ENCODE results near the gene INCA1. TPM values are rescaled to one million over a fixed set of nuclear protein-coding genes. Genes with fewer than 3 reads are reported as not detected.

The INCA1 gene
- total and polyA plus RNA-seq, 8 donors: 1.3 to 6.1 (median 1.6) TPM; not detected in 3

DNA sequence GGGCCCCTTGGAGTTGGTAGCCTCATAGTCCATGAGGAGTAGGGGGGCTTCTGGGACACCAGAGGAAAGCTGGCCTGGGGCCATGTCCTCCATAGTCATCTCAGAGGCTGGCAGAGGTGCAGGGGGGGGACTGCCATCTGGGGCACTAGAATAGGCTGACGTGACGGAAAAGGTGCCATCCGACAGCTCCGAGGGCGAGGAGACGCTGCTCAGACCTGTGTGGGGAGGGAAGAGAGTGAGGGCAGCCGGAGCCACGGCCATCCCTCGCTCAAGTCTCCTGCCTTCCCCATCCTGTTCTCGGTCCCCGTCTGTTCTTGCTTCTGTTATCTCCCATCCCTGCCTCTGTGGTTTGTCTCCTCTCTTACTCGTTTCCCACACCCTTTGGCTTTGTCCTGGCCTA, 25.0 kb downstream of the INCA1 start:
- Histone ChIP-seq H3K27me3 (no peaks in the 10 kb centered on the region), H3K36me3 (peaks cover 41 to 85% (median 81%) of the 10 kb centered on the region in 4 donors), H3K27ac (peak overlapping the region in 4 of 5 donors; percentile 8 to 54 (median 22)), H3K4me3 (no peak overlapping the region), H3K9me3 (no peaks in the 10 kb centered on the region), H3K4me1 (peaks cover 20 to 48% (median 22%) of the 10 kb centered on the region in 4 donors)
- TF ChIP-seq POLR2AphosphoS5 (IDR thresholded peaks at IDR 0.05): no peak
- TF ChIP-seq POLR2A (IDR thresholded peaks at IDR 0.05): no peak
- TF ChIP-seq CTCF (IDR thresholded peaks at IDR 0.05): no peak
- TF ChIP-seq EP300 (IDR thresholded peaks at IDR 0.05): no peak
- WGBS, 5 donors: 82 to 93% (median 91%) methylated on average over 11 to 12 of the region's 12 CpGs
- intact Hi-C loops (cut with DNase I; ENCODE audit: low total_unique reads): loop anchor here (10.0 kb wide), 2 partner anchors 68 to 92 kb away; partner anchors contain the start of gene CHRNE
- no peak for DNase-seq

- Histone ChIP-seq H3K9me3 (no peaks in the 10 kb centered on the region), H3K4me3 (no peak overlapping the region), H3K27ac (peak overlapping the region in 4 of 5 donors; percentile 8 to 54 (median 22)), H3K27me3 (no peaks in the 10 kb centered on the region), H3K36me3 (peaks cover 36 to 80% (median 76%) of the 10 kb centered on the region in 4 donors), H3K4me1 (peaks cover 20 to 48% (median 22%) of the 10 kb centered on the region in 4 donors)
- DNase-seq: no peak
- intact Hi-C loops (cut with DNase I; ENCODE audit: low total_unique reads): loop anchor here (10.0 kb wide), 2 partner anchors 67 to 93 kb away; partner anchors contain the start of gene CHRNE
- TF ChIP-seq POLR2A (IDR thresholded peaks at IDR 0.05): no peak
- no peak for TF ChIP-seq EP300 (IDR thresholded peaks at IDR 0.05)
- TF ChIP-seq CTCF (IDR thresholded peaks at IDR 0.05): no peak
- no peak for TF ChIP-seq POLR2AphosphoS5 (IDR thresholded peaks at IDR 0.05)
- 67 to 89% (median 84%) methylated on average over 6 of the region's 6 CpGs for WGBS, 5 donors
These were observed 25.5 kb downstream of the INCA1 start for GRCh38 chr17:4971826-4972225.

DNA sequence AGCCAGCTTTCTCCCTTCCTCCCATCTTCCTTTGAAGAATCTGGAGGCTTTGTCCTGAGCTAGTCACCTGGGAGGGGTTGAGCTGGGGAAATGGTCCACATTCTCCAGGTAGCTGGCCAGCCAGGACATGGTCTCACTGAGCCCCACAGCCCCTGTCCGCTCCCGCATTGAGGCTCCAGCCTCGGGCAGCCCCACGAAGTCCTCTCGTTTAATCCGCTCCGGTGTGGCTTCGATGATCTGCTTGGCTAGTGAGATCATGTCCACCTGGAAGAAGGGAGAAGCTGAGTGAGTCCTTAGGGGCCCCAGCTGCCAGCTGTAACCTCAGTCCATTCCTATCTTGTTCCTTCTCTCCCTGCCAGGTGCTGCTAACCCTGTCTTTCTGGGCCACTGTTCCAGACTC, 27.0 kb downstream of the INCA1 start:
- intact Hi-C loops (cut with DNase I; ENCODE audit: low total_unique reads): loop anchor here (10.0 kb wide), 2 partner anchors 65 to 95 kb away; partner anchors contain the start of gene CHRNE
- no peak overlapping the region for H3K4me3 ChIP-seq
- peaks cover 32 to 64% (median 62%) of the 10 kb centered on the region in 4 donors for H3K36me3 ChIP-seq
- no peak for DNase-seq
- peaks cover 28 to 64% (median 37%) of the 10 kb centered on the region in 4 donors for H3K4me1 ChIP-seq
- 93 to 97% (median 93%) methylated on average over 8 of the region's 8 CpGs for WGBS, 5 donors
- TF ChIP-seq EP300 (IDR thresholded peaks at IDR 0.05): no peak
- no peak for TF ChIP-seq POLR2AphosphoS5 (IDR thresholded peaks at IDR 0.05)
- no peak for TF ChIP-seq CTCF (IDR thresholded peaks at IDR 0.05)
- TF ChIP-seq POLR2A (IDR thresholded peaks at IDR 0.05): no peak
- peak overlapping the region in 4 of 5 donors; percentile 93 to 97 (median 94) for H3K27ac ChIP-seq
- H3K27me3 ChIP-seq: no peaks in the 10 kb centered on the region
- H3K9me3 ChIP-seq: no peaks in the 10 kb centered on the region

DNA sequence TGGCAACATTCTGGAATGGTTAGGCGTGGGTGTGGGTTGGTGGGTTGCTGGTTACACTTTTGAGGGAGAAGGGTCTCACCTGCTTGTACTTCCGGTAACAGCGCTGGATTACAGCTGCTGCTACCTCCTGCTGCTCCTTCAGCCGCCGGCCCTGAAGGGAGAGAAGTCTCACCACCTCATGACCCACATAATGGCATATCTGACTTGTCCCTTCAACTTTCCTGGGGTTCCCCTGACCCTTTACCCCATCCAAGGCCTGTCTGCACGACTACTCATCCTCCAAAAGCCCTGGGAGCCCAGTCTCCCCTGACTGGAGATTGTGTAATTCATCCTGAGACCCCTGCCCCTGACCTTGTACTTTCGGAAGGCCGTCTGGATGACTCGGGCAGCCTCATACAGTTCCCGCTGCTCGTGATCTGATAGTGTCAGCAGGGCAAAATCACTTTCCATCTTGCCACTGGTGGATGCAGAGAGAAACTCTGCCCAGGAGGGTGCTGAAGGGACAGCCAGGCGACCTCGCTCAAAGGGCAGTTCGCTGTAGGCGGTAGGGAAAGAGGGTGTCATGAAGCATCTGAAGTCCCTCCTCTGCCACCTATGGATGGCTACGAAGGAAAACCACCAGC, 27.7 kb downstream of the INCA1 start:
- Histone ChIP-seq H3K4me1 (peaks cover 28 to 65% (median 39%) of the 10 kb centered on the region in 4 donors), H3K9me3 (no peaks in the 10 kb centered on the region), H3K27me3 (no peaks in the 10 kb centered on the region), H3K27ac (peak overlapping the region; percentile 3 to 97 (median 93)), H3K4me3 (peak overlapping the region in 1 of 4 donors; percentile 64), H3K36me3 (peaks cover 32 to 58% (median 56%) of the 10 kb centered on the region in 4 donors)
- DNase-seq: no peak
- 73 to 84% (median 77%) methylated on average over 14 to 16 of the region's 16 CpGs for WGBS, 5 donors
- TF ChIP-seq CTCF (IDR thresholded peaks at IDR 0.05): no peak
- no peak for TF ChIP-seq POLR2AphosphoS5 (IDR thresholded peaks at IDR 0.05)
- no peak for TF ChIP-seq POLR2A (IDR thresholded peaks at IDR 0.05)
- TF ChIP-seq EP300 (IDR thresholded peaks at IDR 0.05): no peak
- intact Hi-C loops (cut with DNase I; ENCODE audit: low total_unique reads): loop anchor here (10.0 kb wide), 2 partner anchors 65 to 95 kb away; partner anchors contain the start of gene CHRNE

All from stomach (tissue), 9 donors.